Liver (tissue), 9 donors: ENCODE data around the gene FGR. TPM values are rescaled to one million over a fixed set of nuclear protein-coding genes. Genes with fewer than 3 reads are reported as not detected.

Experiments
- DNase-seq: peaks from one replicate; pipeline ENCODE4 v3.0.0-alpha.2; 2017; ENCODE audit warnings: low spot score
- H3K27ac ChIP-seq, 2 donors: one replicate each; pipeline ENCODE4 v1.7.0; 2013; ENCODE audit warnings: inconsistent platforms in 2 of 2, low read length in 2 of 2, control low read depth in 1 of 2, low read depth in 1 of 2, mild to moderate bottlenecking in 1 of 2
- H3K27me3 ChIP-seq, 4 donors: one replicate each; pipeline versions ENCODE4 v1.6.1 to v1.7.0; 2013; ENCODE audit warnings: low read length in 3 of 4, inconsistent platforms in 1 of 4, mild to moderate bottlenecking in 1 of 4, moderate library complexity in 1 of 4; ENCODE audit not compliant: control insufficient read depth in 4 of 4, insufficient read depth in 4 of 4
- H3K36me3 ChIP-seq, 4 donors: one replicate each; pipeline versions ENCODE4 v1.6.1 to v1.7.0; 2013; ENCODE audit warnings: low read length in 3 of 4, mild to moderate bottlenecking in 3 of 4, low read depth in 1 of 4, moderate library complexity in 1 of 4; ENCODE audit not compliant: control insufficient read depth in 4 of 4, insufficient read depth in 3 of 4
- H3K4me1 ChIP-seq, 4 donors: one replicate each; pipeline versions ENCODE4 v1.6.1 to v1.7.0; 2013; ENCODE audit warnings: low read length in 3 of 4, mild to moderate bottlenecking in 3 of 4, moderate library complexity in 1 of 4; ENCODE audit not compliant: control insufficient read depth in 4 of 4, insufficient read depth in 4 of 4
- H3K4me3 ChIP-seq, 3 donors: one replicate each; pipeline versions ENCODE4 v1.6.1 to v1.7.0; 2013; ENCODE audit warnings: low read length in 3 of 3, control low read depth in 1 of 3, low read depth in 1 of 3, mild to moderate bottlenecking in 1 of 3
- H3K9ac ChIP-seq, 2 donors: one replicate each; pipeline ENCODE4 v1.7.0; 2013; ENCODE audit warnings: low read length in 2 of 2, mild to moderate bottlenecking in 2 of 2, moderate library complexity in 2 of 2, control low read depth in 1 of 2, low read depth in 1 of 2
- H3K9me3 ChIP-seq, 4 donors: one replicate each; pipeline versions ENCODE4 v1.6.1 to v1.7.0; 2013; ENCODE audit warnings: low read length in 3 of 4; ENCODE audit not compliant: control insufficient read depth in 4 of 4
- ATF3 ChIP-seq: IDR thresholded peaks from 2 replicates; pipeline ENCODE4 v1.6.1; 2016; ENCODE audit warnings: antibody characterized with exemption
- CTCF ChIP-seq: fragments of 150-350 bp; IDR thresholded peaks from 2 replicates; pipeline ENCODE4 v1.5.1; 2017; ENCODE audit warnings: improper control_type of control experiment, low read depth, low read length; ENCODE audit not compliant: missing input control
- FOXA2 ChIP-seq: IDR thresholded peaks from 2 replicates; pipeline ENCODE4 v1.6.1; 2016; ENCODE audit warnings: antibody characterized with exemption
- GABPA ChIP-seq, 2 donors: IDR thresholded peaks in 1 of 2; conservative IDR thresholded peaks in 1 of 2; 2 replicates each; pipeline ENCODE4 v1.6.1; 2016; ENCODE audit warnings: antibody characterized with exemption in 2 of 2, mild to moderate bottlenecking in 1 of 2, moderate library complexity in 1 of 2
- HNF4A ChIP-seq, 2 donors: conservative IDR thresholded peaks; 2 replicates each; pipeline ENCODE4 v1.6.1; 2016; ENCODE audit warnings: antibody characterized with exemption in 2 of 2, mild to moderate bottlenecking in 2 of 2
- HNF4G ChIP-seq: IDR thresholded peaks from 2 replicates; pipeline ENCODE4 v1.6.1; 2016; ENCODE audit warnings: antibody characterized with exemption
- MAX ChIP-seq: IDR thresholded peaks from 2 replicates; pipeline ENCODE4 v1.6.1; 2016; ENCODE audit warnings: antibody characterized with exemption
- NR2F2 ChIP-seq: IDR thresholded peaks from 2 replicates; pipeline ENCODE4 v1.6.1; 2016; ENCODE audit warnings: antibody characterized with exemption
- RAD21 ChIP-seq, 2 donors: IDR thresholded peaks; 2 replicates each; pipeline ENCODE4 v1.6.1; 2016; ENCODE audit warnings: antibody characterized with exemption in 2 of 2, mild to moderate bottlenecking in 2 of 2
- REST ChIP-seq: IDR thresholded peaks from 2 replicates; pipeline ENCODE4 v1.6.1; 2016; ENCODE audit warnings: antibody characterized with exemption, mild to moderate bottlenecking
- RXRA ChIP-seq, 2 donors: IDR thresholded peaks; 2 replicates each; pipeline ENCODE4 v1.6.1; 2017 to 2018; ENCODE audit warnings: antibody characterized with exemption in 2 of 2, mild to moderate bottlenecking in 1 of 2
- SP1 ChIP-seq: IDR thresholded peaks from 2 replicates; pipeline ENCODE4 v1.6.1; 2018; ENCODE audit warnings: antibody characterized with exemption, mild to moderate bottlenecking
- TAF1 ChIP-seq: conservative IDR thresholded peaks from 2 replicates; pipeline ENCODE4 v1.6.1; 2016; ENCODE audit warnings: antibody characterized with exemption, mild to moderate bottlenecking
- YY1 ChIP-seq: IDR thresholded peaks from 2 replicates; pipeline ENCODE4 v1.6.1; 2016; ENCODE audit warnings: antibody characterized with exemption, mild to moderate bottlenecking
- ZBTB33 ChIP-seq: IDR thresholded peaks from 2 replicates; pipeline ENCODE4 v1.6.1; 2016; ENCODE audit warnings: antibody characterized with exemption
- WGBS: extraction: QIAGEN DNeasy Blood & Tissue Kit; methylation state at CpG from one replicate; pipeline ENCODE4 v1.1.7; 2013; 5-methylcytosine and 5-hydroxymethylcytosine counted together
- polyA plus RNA-seq, 2 donors: library from polyadenylated mRNA; stranded (reverse) in 1 of 2; unstranded in 1 of 2; fragments of 200-250 nt in 1 of 2; fragments of >200 nt in 1 of 2; fragmentation: Nextera tagmentation in 1 of 2; extraction: Ambion mirVana in 1 of 2; gene quantifications; one replicate each; pipeline versions ENCODE4 v1.2.1 to v1.2.3, GENCODE V29; 2013 to 2015
- total RNA-seq, 2 donors: library from RNA; depleted of rRNA; stranded (reverse); fragments of >200 nt; gene quantifications; one replicate each; pipeline ENCODE4 v1.2.3, GENCODE V29; 2014
- donor health status: healthy.
- donor health status: healthy.
- donor health status: healthy.
- donor health status: healthy.
- donor health status: healthy.

Gene FGR
- total and polyA plus RNA-seq, 4 donors = 2.8 to 20.2 (median 6.2) TPM

GRCh38 chr1:27593678-27594563, 41.1 kb downstream of the FGR start:
- Histone ChIP-seq H3K4me3 (no peak overlapping the region), H3K9ac (no peak overlapping the region), H3K4me1 (peaks cover 0 to 39% (median 8%) of the 10 kb centered on the region in 4 donors), H3K27me3 (no peaks in the 10 kb centered on the region), H3K36me3 (no peaks in the 10 kb centered on the region), H3K27ac (no peak overlapping the region), H3K9me3 (no peaks in the 10 kb centered on the region)
- TF ChIP-seq NR2F2 = no peak
- TF ChIP-seq TAF1 = no peak
- DNase-seq = no peak
- 89% methylated on average over 8 of the region's 8 CpGs for WGBS

- no peaks in the 10 kb centered on the region for H3K36me3 ChIP-seq
- H3K9ac ChIP-seq = no peak overlapping the region
- 88% methylated on average over 17 of the region's 17 CpGs for WGBS
- peaks cover 0 to 31% (median 5%) of the 10 kb centered on the region in 4 donors for H3K4me1 ChIP-seq
- no peak overlapping the region for H3K4me3 ChIP-seq
- H3K27ac ChIP-seq = no peak overlapping the region
- H3K27me3 ChIP-seq = no peaks in the 10 kb centered on the region
- TF ChIP-seq YY1 (no peak), TAF1 (no peak), MAX (no peak), ZBTB33 (no peak), RAD21 (IDR thresholded peaks at IDR 0.05) (no peak), RXRA (IDR thresholded peaks at IDR 0.05) (no peak), GABPA (IDR thresholded peaks at IDR 0.05 in 1 of 2, conservative IDR thresholded peaks at IDR 0.05 in 1 of 2) (no peak), FOXA2 (no peak)
- no peak for DNase-seq
- H3K9me3 ChIP-seq = no peaks in the 10 kb centered on the region
These were observed 41.9 kb downstream of the FGR start for GRCh38 chr1:27592931-27593677.

- H3K4me1 ChIP-seq = peaks cover 0 to 27% (median 3%) of the 10 kb centered on the region in 4 donors
- H3K9me3 ChIP-seq = no peaks in the 10 kb centered on the region
- TF ChIP-seq CTCF (no peak), SP1 (no peak), GABPA (IDR thresholded peaks at IDR 0.05 in 1 of 2, conservative IDR thresholded peaks at IDR 0.05 in 1 of 2) (no peak), NR2F2 (no peak), RAD21 (IDR thresholded peaks at IDR 0.05) (no peak), RXRA (IDR thresholded peaks at IDR 0.05) (no peak), HNF4A (conservative IDR thresholded peaks at IDR 0.05) (no peak), HNF4G (no peak), REST (no peak), ATF3 (no peak), FOXA2 (no peak), TAF1 (no peak)
These were observed 42.6 kb downstream of the FGR start for GRCh38 chr1:27592232-27592930.

More at GRCh38 chr1:27592232-27592930, 42.6 kb downstream of the FGR start:
- H3K27me3 ChIP-seq = no peaks in the 10 kb centered on the region
- no peak overlapping the region for H3K9ac ChIP-seq
- DNase-seq = no peak
- H3K36me3 ChIP-seq = no peaks in the 10 kb centered on the region
- H3K27ac ChIP-seq = no peak overlapping the region
- WGBS = 92% methylated on average over 22 of the region's 22 CpGs
- no peak overlapping the region for H3K4me3 ChIP-seq
